ENCODE measurements around the gene TIGAR. TPM values are rescaled to one million over a fixed set of nuclear protein-coding genes. Genes with fewer than 3 reads are reported as not detected.

The TIGAR gene
- total and polyA plus RNA-seq, 2 donors (not counting 1 experiment from before 2014, with no cell fraction given) = 15.3 to 19.5 TPM

DNA sequence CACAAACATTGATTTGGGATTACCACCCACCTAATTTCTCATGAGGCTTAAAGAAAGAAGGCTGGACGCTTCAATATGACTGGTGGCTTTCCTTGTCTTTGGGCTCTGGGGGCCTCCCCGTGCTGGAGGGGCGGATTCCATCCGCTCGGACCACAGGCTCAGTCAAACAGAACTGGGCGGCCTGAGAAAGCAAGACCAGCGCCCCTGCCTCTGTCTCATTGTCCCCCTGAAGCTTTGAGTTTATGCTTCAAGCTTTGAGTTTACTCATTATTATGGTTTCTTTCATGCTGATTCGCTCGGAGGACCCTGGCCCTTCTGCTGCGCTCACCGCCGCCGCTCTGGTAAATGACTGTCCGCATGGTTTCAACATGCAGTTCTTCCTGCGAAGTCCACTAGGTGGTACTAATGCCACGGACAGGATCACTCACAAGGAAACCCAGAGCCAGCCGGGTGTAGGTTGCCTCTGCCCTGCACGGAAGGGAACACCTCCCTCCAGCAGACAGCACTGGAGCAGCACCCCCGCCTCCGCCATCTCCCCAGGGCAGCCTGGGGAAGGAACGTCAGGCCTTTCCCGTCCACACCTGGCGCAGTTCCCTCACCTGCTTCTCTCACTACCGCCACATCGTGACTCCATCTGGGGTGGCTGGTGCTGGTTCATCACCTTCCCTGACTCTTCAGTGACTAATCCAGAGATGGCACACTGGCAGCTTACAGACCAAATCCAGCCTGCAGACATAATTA, 13.2 kb upstream of the TIGAR start:
- H3K27me3 ChIP-seq (ENCODE audit: control insufficient read depth, insufficient read depth, low read length) = peaks cover 4% of the 10 kb centered on the region
- H3K9me3 ChIP-seq (ENCODE audit: control insufficient read depth, insufficient read depth, low read depth, low read length) = no peaks in the 10 kb centered on the region
- H3K9ac ChIP-seq (ENCODE audit: insufficient read depth, low read length) = no peak overlapping the region
- peak overlapping the region in 3 of 4 experiments; percentile 8 to 27 (median 22) for H3K4me3 ChIP-seq (replicated peaks in 1 of 4; ENCODE audit: control extremely low read depth in 1 of 4, insufficient read depth in 1 of 4, low read depth in 3 of 4, low read length in 4 of 4)
- peak overlapping the region; percentile 47 for H2AFZ ChIP-seq (ENCODE audit: low read length)
- H3K27ac ChIP-seq (ENCODE audit: insufficient read depth, low read length) = no peak overlapping the region
- no peaks in the 10 kb centered on the region for H4K20me1 ChIP-seq (ENCODE audit: control insufficient read depth, extremely low read depth, insufficient read depth, low read length)
- DNase-seq (ENCODE audit: low read depth in 2 of 2) = peak; percentile 76 to 82
- H3K4me1 ChIP-seq (ENCODE audit: control insufficient read depth, extremely low read depth, insufficient read depth, low read length) = no peaks in the 10 kb centered on the region
- peak overlapping the region; percentile 32 for H3K4me2 ChIP-seq (ENCODE audit: extremely low read depth, insufficient read depth, low read length)
- peak; percentile 35 for TF ChIP-seq EZH2 (IDR thresholded peaks at IDR 0.05; ENCODE audit: low read length, missing control alignments)
- TF ChIP-seq, protein P1, sequence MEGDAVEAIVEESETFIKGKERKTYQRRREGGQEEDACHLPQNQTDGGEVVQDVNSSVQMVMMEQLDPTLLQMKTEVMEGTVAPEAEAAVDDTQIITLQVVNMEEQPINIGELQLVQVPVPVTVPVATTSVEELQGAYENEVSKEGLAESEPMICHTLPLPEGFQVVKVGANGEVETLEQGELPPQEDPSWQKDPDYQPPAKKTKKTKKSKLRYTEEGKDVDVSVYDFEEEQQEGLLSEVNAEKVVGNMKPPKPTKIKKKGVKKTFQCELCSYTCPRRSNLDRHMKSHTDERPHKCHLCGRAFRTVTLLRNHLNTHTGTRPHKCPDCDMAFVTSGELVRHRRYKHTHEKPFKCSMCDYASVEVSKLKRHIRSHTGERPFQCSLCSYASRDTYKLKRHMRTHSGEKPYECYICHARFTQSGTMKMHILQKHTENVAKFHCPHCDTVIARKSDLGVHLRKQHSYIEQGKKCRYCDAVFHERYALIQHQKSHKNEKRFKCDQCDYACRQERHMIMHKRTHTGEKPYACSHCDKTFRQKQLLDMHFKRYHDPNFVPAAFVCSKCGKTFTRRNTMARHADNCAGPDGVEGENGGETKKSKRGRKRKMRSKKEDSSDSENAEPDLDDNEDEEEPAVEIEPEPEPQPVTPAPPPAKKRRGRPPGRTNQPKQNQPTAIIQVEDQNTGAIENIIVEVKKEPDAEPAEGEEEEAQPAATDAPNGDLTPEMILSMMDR (conservative IDR thresholded peaks at IDR 0.05 in 1 of 2, IDR thresholded peaks at IDR 0.05 in 1 of 2; ENCODE audit: low read depth in 1 of 2, low read length in 2 of 2) = peak; percentile 67 to 81
- H3K79me2 ChIP-seq (ENCODE audit: control insufficient read depth, insufficient read depth, low read length) = no peaks in the 10 kb centered on the region
- no peaks in the 10 kb centered on the region for H3K36me3 ChIP-seq (ENCODE audit: control insufficient read depth, insufficient read depth, low read length)

DNA sequence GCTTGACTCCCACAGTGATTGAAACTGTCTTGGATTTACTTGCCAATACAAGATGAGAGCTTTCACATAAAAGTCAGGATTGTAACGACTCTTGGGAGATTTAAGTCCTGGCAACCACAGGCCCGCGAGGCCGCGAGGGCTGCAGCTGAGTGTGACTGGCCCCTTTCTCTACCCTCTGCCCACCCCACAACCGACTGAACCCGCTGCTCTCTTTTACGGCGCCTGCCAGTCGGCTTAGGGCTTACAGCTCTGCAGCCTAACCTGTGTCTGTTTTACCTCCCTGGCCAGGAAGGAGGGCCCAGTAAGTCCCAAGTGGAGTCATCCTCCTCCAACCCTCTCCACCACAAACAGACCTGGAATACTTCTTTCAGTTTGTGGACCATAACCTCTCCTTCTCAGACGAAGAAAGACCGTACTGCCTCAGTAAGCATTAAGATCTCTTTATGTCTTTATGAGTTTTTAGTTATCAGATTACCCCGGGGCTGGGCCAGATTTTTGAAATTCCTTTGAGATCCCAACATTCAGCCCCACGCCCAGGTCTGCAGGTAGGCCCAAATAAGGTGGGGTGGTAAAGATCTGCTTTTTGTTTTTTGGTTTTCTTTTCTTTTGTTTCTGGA, 12.6 kb upstream of the TIGAR start:
- Histone ChIP-seq H3K79me2 (ENCODE audit: control insufficient read depth, insufficient read depth, low read length) (no peaks in the 10 kb centered on the region), H3K27ac (ENCODE audit: insufficient read depth, low read length) (no peak overlapping the region), H3K4me3 (replicated peaks in 1 of 4; ENCODE audit: control extremely low read depth in 1 of 4, insufficient read depth in 1 of 4, low read depth in 3 of 4, low read length in 4 of 4) (no peak overlapping the region), H3K36me3 (ENCODE audit: control insufficient read depth, insufficient read depth, low read length) (no peaks in the 10 kb centered on the region), H3K9ac (ENCODE audit: insufficient read depth, low read length) (no peak overlapping the region), H3K4me2 (ENCODE audit: extremely low read depth, insufficient read depth, low read length) (no peak overlapping the region), H3K4me1 (ENCODE audit: control insufficient read depth, extremely low read depth, insufficient read depth, low read length) (no peaks in the 10 kb centered on the region), H4K20me1 (ENCODE audit: control insufficient read depth, extremely low read depth, insufficient read depth, low read length) (no peaks in the 10 kb centered on the region), H3K27me3 (ENCODE audit: control insufficient read depth, insufficient read depth, low read length) (no peaks in the 10 kb centered on the region), H3K9me3 (ENCODE audit: control insufficient read depth, insufficient read depth, low read depth, low read length) (no peaks in the 10 kb centered on the region), H2AFZ (ENCODE audit: low read length) (no peak overlapping the region)
- no peak for DNase-seq (ENCODE audit: low read depth in 2 of 2)
- TF ChIP-seq, protein P1 (conservative IDR thresholded peaks at IDR 0.05 in 1 of 2, IDR thresholded peaks at IDR 0.05 in 1 of 2; ENCODE audit: low read depth in 1 of 2, low read length in 2 of 2) = no peak
- TF ChIP-seq EZH2 (IDR thresholded peaks at IDR 0.05; ENCODE audit: low read length, missing control alignments) = no peak

DNA sequence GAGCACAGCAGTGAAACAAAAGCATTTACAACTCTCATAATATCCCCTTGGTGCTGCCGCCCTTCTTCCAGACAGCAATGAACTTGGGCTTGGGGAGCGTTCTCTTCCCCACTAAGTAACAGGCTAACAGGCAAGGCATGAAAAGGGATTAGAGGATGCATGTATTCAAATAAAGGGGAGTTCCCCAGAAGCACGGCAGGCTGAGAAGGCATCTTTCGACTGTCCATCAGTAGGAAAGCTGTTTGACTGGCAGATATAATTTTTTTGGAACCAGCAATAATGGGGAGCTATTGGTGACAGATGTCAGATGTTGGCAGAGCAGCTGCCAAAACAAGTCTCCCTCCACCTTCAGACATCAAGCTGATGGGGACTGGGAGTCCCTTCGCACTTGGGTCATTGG, 9.2 kb upstream of the TIGAR start:
- TF ChIP-seq, protein P1 (conservative IDR thresholded peaks at IDR 0.05 in 1 of 2, IDR thresholded peaks at IDR 0.05 in 1 of 2; ENCODE audit: low read depth in 1 of 2, low read length in 2 of 2) = no peak
- no peak for TF ChIP-seq EZH2 (IDR thresholded peaks at IDR 0.05; ENCODE audit: low read length, missing control alignments)
- no peak for DNase-seq (ENCODE audit: low read depth in 2 of 2)
- H3K4me1 ChIP-seq (ENCODE audit: control insufficient read depth, extremely low read depth, insufficient read depth, low read length) = no peaks in the 10 kb centered on the region
- H3K9me3 ChIP-seq (ENCODE audit: control insufficient read depth, insufficient read depth, low read depth, low read length) = no peaks in the 10 kb centered on the region
- no peak overlapping the region for H2AFZ ChIP-seq (ENCODE audit: low read length)
- H3K4me3 ChIP-seq (replicated peaks in 1 of 4; ENCODE audit: control extremely low read depth in 1 of 4, insufficient read depth in 1 of 4, low read depth in 3 of 4, low read length in 4 of 4) = no peak overlapping the region
- no peaks in the 10 kb centered on the region for H3K36me3 ChIP-seq (ENCODE audit: control insufficient read depth, insufficient read depth, low read length)
- H3K9ac ChIP-seq (ENCODE audit: insufficient read depth, low read length) = no peak overlapping the region
- no peaks in the 10 kb centered on the region for H4K20me1 ChIP-seq (ENCODE audit: control insufficient read depth, extremely low read depth, insufficient read depth, low read length)
- no peaks in the 10 kb centered on the region for H3K79me2 ChIP-seq (ENCODE audit: control insufficient read depth, insufficient read depth, low read length)
- no peak overlapping the region for H3K4me2 ChIP-seq (ENCODE audit: extremely low read depth, insufficient read depth, low read length)
- no peak overlapping the region for H3K27ac ChIP-seq (ENCODE audit: insufficient read depth, low read length)
- peaks cover 3% of the 10 kb centered on the region for H3K27me3 ChIP-seq (ENCODE audit: control insufficient read depth, insufficient read depth, low read length)

Data from fibroblast of lung (primary cell).